Osteocyte (in vitro differentiated cells): ENCODE data around the gene CENPA. TPM values are rescaled to one million over a fixed set of nuclear protein-coding genes. Genes with fewer than 3 reads are reported as not detected.
A peak's percentile ranks its signal among the peaks of the same experiment; 100 is the strongest.

Source experiments
- DNase-seq: peaks from one replicate; pipeline ENCODE4 v3.0.0; 2021; ENCODE audit warnings: mixed read lengths; ENCODE audit not compliant: unreplicated experiment; ENCODE audit errors: extremely low spot score
- H3K27ac Mint-ChIP-seq: one replicate; pipeline ENCODE4 v1.8.0; 2021; ENCODE audit warnings: mild to moderate bottlenecking, mixed read lengths; ENCODE audit not compliant: unreplicated experiment
- H3K27me3 Mint-ChIP-seq: one replicate; pipeline ENCODE4 v1.8.0; 2021; ENCODE audit warnings: mixed read lengths; ENCODE audit not compliant: unreplicated experiment
- H3K36me3 Mint-ChIP-seq: one replicate; pipeline ENCODE4 v1.8.0; 2021; ENCODE audit warnings: mixed read lengths; ENCODE audit not compliant: unreplicated experiment
- H3K4me1 Mint-ChIP-seq: one replicate; pipeline ENCODE4 v1.8.0; 2021; ENCODE audit warnings: mixed read lengths; ENCODE audit not compliant: unreplicated experiment
- H3K4me3 Mint-ChIP-seq: one replicate; pipeline ENCODE4 v1.8.0; 2021; ENCODE audit warnings: mild to moderate bottlenecking, moderate library complexity, mixed read lengths; ENCODE audit not compliant: unreplicated experiment
- H3K9me3 Mint-ChIP-seq: one replicate; pipeline ENCODE4 v1.8.0; 2021; ENCODE audit warnings: mixed read lengths; ENCODE audit not compliant: unreplicated experiment
- CTCF ChIP-seq: fragments of 200-600 bp; sonication (generic); IDR thresholded peaks from 2 replicates; pipeline ENCODE4 v1.5.0; 2021; ENCODE audit warnings: antibody characterized with exemption, mild to moderate bottlenecking, moderate library complexity
- total RNA-seq: library from RNA; stranded (reverse); gene quantifications from 2 replicates; pipeline ENCODE4 v1.2.1, GENCODE V29; 2021

CENPA gene
- total RNA-seq, 1 donor from 2014 or later, result 4.6 TPM

GRCh38 chr2:26767894-26768487 is 17.9 kb upstream of the CENPA start:
- TF ChIP-seq CTCF, result no peak
- no peaks in the 10 kb centered on the region for H3K27me3 Mint-ChIP-seq
- H3K36me3 Mint-ChIP-seq, result peaks cover 2% of the 10 kb centered on the region
- peaks cover 66% of the 10 kb centered on the region for H3K4me1 Mint-ChIP-seq
- H3K27ac Mint-ChIP-seq, result no peak overlapping the region
- no peak overlapping the region for H3K4me3 Mint-ChIP-seq
- no peak for DNase-seq
- H3K9me3 Mint-ChIP-seq, result no peaks in the 10 kb centered on the region

- DNase-seq, result no peak
- Mint-ChIP-seq H3K9me3 (no peaks in the 10 kb centered on the region), H3K36me3 (peaks cover 2% of the 10 kb centered on the region), H3K27ac (peak overlapping the region; percentile 41), H3K4me3 (no peak overlapping the region), H3K27me3 (no peaks in the 10 kb centered on the region), H3K4me1 (peaks cover 62% of the 10 kb centered on the region)
- TF ChIP-seq CTCF, result no peak
Measured at GRCh38 chr2:26768759-26769088, 17.1 kb upstream of the CENPA start.

GRCh38 chr2:26769089-26769761 is 16.6 kb upstream of the CENPA start:
- DNase-seq, result no peak
- H3K36me3 Mint-ChIP-seq, result peaks cover 2% of the 10 kb centered on the region
- H3K27me3 Mint-ChIP-seq, result no peaks in the 10 kb centered on the region
- peaks cover 59% of the 10 kb centered on the region for H3K4me1 Mint-ChIP-seq
- H3K4me3 Mint-ChIP-seq, result no peak overlapping the region
- H3K27ac Mint-ChIP-seq, result no peak overlapping the region
- H3K9me3 Mint-ChIP-seq, result no peaks in the 10 kb centered on the region
- no peak for TF ChIP-seq CTCF

GRCh38 chr2:26770986-26771586 is 14.8 kb upstream of the CENPA start:
- H3K36me3 Mint-ChIP-seq, result peaks cover 7% of the 10 kb centered on the region
- H3K27me3 Mint-ChIP-seq, result no peaks in the 10 kb centered on the region
- no peak for DNase-seq
- no peaks in the 10 kb centered on the region for H3K9me3 Mint-ChIP-seq
- peak; percentile 27 for TF ChIP-seq CTCF
- H3K4me3 Mint-ChIP-seq, result no peak overlapping the region
- H3K27ac Mint-ChIP-seq, result peak overlapping the region; percentile 84
- peaks cover 44% of the 10 kb centered on the region for H3K4me1 Mint-ChIP-seq
